ENCODE results near the gene STUB1. TPM values are rescaled to one million over a fixed set of nuclear protein-coding genes. Genes with fewer than 3 reads are reported as not detected.

The STUB1 gene
- total and polyA plus RNA-seq, 2 donors (not counting 3 experiments of a cell fraction or from before 2014, with no cell fraction given): 107 to 147 TPM

GRCh38 chr16:681746-682427 lies 1.7 kb downstream of the STUB1 start:
- H3K9me3 ChIP-seq (replicated peaks; ENCODE audit: control insufficient read depth, insufficient read depth, low read length): no peaks in the 10 kb centered on the region
- peaks cover 31% of the 10 kb centered on the region for H3K79me2 ChIP-seq (ENCODE audit: control insufficient read depth, insufficient read depth, low read length)
- DNase-seq (ENCODE audit: low read depth, low spot score) (no peak), FAIRE-seq (no peak)
- peaks cover 7 to 19% of the 10 kb centered on the region in 2 experiments for H3K36me3 ChIP-seq (ENCODE audit: control insufficient read depth in 2 of 2, extremely low read depth in 1 of 2, insufficient read depth in 2 of 2, low read length in 2 of 2)
- no peak overlapping the region for H3K9ac ChIP-seq (replicated peaks; ENCODE audit: extremely low read depth, insufficient read depth, low read length)
- H3K27me3 ChIP-seq (ENCODE audit: control insufficient read depth in 2 of 2, insufficient read depth in 2 of 2, low read length in 2 of 2): no peaks in the 10 kb centered on the region
- TF ChIP-seq POLR2A (IDR thresholded peaks at IDR 0.05; ENCODE audit: low read depth, low read length): no peak
- TF ChIP-seq EZH2 (IDR thresholded peaks at IDR 0.05; ENCODE audit: borderline replicate concordance, low read depth, low read length, severe bottlenecking): no peak
- no peak for TF ChIP-seq POLR2AphosphoS5 (IDR thresholded peaks at IDR 0.05; ENCODE audit: insufficient read depth, low read depth, low read length)
- TF ChIP-seq MAX (IDR thresholded peaks at IDR 0.05; ENCODE audit: insufficient read depth, insufficient read length): no peak
- TF ChIP-seq FOS (IDR thresholded peaks at IDR 0.05; ENCODE audit: borderline replicate concordance, insufficient read depth, low read length): no peak
- TF ChIP-seq, protein P1, sequence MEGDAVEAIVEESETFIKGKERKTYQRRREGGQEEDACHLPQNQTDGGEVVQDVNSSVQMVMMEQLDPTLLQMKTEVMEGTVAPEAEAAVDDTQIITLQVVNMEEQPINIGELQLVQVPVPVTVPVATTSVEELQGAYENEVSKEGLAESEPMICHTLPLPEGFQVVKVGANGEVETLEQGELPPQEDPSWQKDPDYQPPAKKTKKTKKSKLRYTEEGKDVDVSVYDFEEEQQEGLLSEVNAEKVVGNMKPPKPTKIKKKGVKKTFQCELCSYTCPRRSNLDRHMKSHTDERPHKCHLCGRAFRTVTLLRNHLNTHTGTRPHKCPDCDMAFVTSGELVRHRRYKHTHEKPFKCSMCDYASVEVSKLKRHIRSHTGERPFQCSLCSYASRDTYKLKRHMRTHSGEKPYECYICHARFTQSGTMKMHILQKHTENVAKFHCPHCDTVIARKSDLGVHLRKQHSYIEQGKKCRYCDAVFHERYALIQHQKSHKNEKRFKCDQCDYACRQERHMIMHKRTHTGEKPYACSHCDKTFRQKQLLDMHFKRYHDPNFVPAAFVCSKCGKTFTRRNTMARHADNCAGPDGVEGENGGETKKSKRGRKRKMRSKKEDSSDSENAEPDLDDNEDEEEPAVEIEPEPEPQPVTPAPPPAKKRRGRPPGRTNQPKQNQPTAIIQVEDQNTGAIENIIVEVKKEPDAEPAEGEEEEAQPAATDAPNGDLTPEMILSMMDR (IDR thresholded peaks at IDR 0.05; ENCODE audit: extremely low read depth in 1 of 2, insufficient read depth in 1 of 2, low read depth in 1 of 2, low read length in 2 of 2): no peak
- TF ChIP-seq MYC (IDR thresholded peaks at IDR 0.05; ENCODE audit: low read depth, low read length): no peak
- TF ChIP-seq GATA2 (IDR thresholded peaks at IDR 0.05; ENCODE audit: insufficient read depth, insufficient read length, low read depth, low read length): no peak
- no peak for TF ChIP-seq JUN (IDR thresholded peaks at IDR 0.05; ENCODE audit: borderline replicate concordance, insufficient read depth, insufficient read length, low read depth)
- no peaks in the 10 kb centered on the region for H3K9me1 ChIP-seq (replicated peaks; ENCODE audit: control insufficient read depth, extremely low read depth, insufficient read depth, low read length)
- H3K4me2 ChIP-seq (ENCODE audit: insufficient read depth, low read length): peak overlapping the region; percentile 66
- dilution Hi-C loops (cut with MboI; ENCODE audit: extremely low pct_ligation_motif_present, low sequenced_read_pairs): no loop called here
- POLR2A ChIA-PET: no interaction called here
- BruUV-seq (replicated peaks): TSS peak; percentile 43
- intact Hi-C loops (cut with micrococcal nuclease): no loop called here
- peaks cover 20% of the 10 kb centered on the region for H3K4me1 ChIP-seq (ENCODE audit: control insufficient read depth, extremely low read depth, insufficient read depth, low read length)
- H3K27ac ChIP-seq (ENCODE audit: insufficient read depth, low read depth, low read length): no peak overlapping the region
- CTCF ChIA-PET: interaction anchor here (0.8 to 1.8 kb wide), 4 partner anchors 15 to 289 kb away, joined by 3 to 5 read pairs (median 4); no protein-coding TSS in a partner anchor
- no peaks in the 10 kb centered on the region for H4K20me1 ChIP-seq (replicated peaks; ENCODE audit: control insufficient read depth, extremely low read depth, insufficient read depth, low read length)
- no peak overlapping the region for H3K4me3 ChIP-seq (replicated peaks in 1 of 3; ENCODE audit: insufficient read depth in 1 of 3, low read depth in 1 of 3, low read length in 3 of 3)
- H2AFZ ChIP-seq (ENCODE audit: low read depth, low read length): no peak overlapping the region

Data from endothelial cell of umbilical vein (primary cell).